Ascending aorta (tissue), 2 donors: Measurements from ENCODE around the gene ARAP2. TPM values are rescaled to one million over a fixed set of nuclear protein-coding genes. Genes with fewer than 3 reads are reported as not detected.

Experiments
- DNase-seq, 2 donors: peaks; one replicate each; pipeline ENCODE4 v3.0.0-alpha.2; 2019; ENCODE audit warnings: low spot score in 2 of 2
- H3K27ac ChIP-seq, 2 donors: fragments of 200-600 bp; sonication (generic); one replicate each; pipeline ENCODE4 v1.5.1; 2016 to 2017; ENCODE audit warnings: mild to moderate bottlenecking in 1 of 2
- H3K27me3 ChIP-seq: fragments of 200-600 bp; sonication (generic); one replicate; pipeline ENCODE4 v1.5.1; 2017
- H3K36me3 ChIP-seq, 2 donors: fragments of 200-600 bp; sonication (generic); one replicate each; pipeline ENCODE4 v1.5.1; 2016
- H3K4me1 ChIP-seq, 2 donors: fragments of 200-600 bp; sonication (generic); one replicate each; pipeline ENCODE4 v1.5.1; 2016 to 2017; ENCODE audit warnings: mild to moderate bottlenecking in 1 of 2
- H3K4me3 ChIP-seq, 2 donors: fragments of 200-600 bp; sonication (generic); one replicate each; pipeline ENCODE4 v1.5.1; 2016 to 2017; ENCODE audit warnings: mild to moderate bottlenecking in 1 of 2
- H3K9me3 ChIP-seq, 2 donors: fragments of 200-600 bp; sonication (generic); one replicate each; pipeline ENCODE4 v1.5.1; 2016
- intact Hi-C: fragments of 100-400 bp; cut with DNase I; formaldehyde crosslinking; loops from one replicate; pipeline ENCODE4 v1.15.1; 2023
- total RNA-seq: library from RNA; depleted of rRNA; stranded (reverse); fragments of >200 nt; gene quantifications from one replicate; pipeline ENCODE4 v1.1.0, GENCODE V29; 2016
- TF ChIP-seq, protein P1 (sequence below), 3 experiments: fragments of 200-600 bp in 2 of 3; fragments of 450-650 bp in 1 of 3; sonication (generic) in 2 of 3; IDR thresholded peaks; one replicate each; pipeline ENCODE4 v1.5.1; 2016 to 2019; ENCODE audit warnings: antibody characterized with exemption in 3 of 3, mild to moderate bottlenecking in 1 of 3, moderate library complexity in 1 of 3

Gene ARAP2
- total RNA-seq, 1 donor from 2014 or later: 12.2 TPM

GRCh38 chr4:36255577-36255976, 11.3 kb upstream of the ARAP2 start:
- TF ChIP-seq, protein P1, sequence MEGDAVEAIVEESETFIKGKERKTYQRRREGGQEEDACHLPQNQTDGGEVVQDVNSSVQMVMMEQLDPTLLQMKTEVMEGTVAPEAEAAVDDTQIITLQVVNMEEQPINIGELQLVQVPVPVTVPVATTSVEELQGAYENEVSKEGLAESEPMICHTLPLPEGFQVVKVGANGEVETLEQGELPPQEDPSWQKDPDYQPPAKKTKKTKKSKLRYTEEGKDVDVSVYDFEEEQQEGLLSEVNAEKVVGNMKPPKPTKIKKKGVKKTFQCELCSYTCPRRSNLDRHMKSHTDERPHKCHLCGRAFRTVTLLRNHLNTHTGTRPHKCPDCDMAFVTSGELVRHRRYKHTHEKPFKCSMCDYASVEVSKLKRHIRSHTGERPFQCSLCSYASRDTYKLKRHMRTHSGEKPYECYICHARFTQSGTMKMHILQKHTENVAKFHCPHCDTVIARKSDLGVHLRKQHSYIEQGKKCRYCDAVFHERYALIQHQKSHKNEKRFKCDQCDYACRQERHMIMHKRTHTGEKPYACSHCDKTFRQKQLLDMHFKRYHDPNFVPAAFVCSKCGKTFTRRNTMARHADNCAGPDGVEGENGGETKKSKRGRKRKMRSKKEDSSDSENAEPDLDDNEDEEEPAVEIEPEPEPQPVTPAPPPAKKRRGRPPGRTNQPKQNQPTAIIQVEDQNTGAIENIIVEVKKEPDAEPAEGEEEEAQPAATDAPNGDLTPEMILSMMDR (IDR thresholded peaks at IDR 0.05): no peak
- Histone ChIP-seq H3K36me3 (no peaks in the 10 kb centered on the region), H3K9me3 (no peaks in the 10 kb centered on the region), H3K27me3 (no peaks in the 10 kb centered on the region), H3K4me3 (no peak overlapping the region), H3K27ac (no peak overlapping the region), H3K4me1 (no peaks in the 10 kb centered on the region)
- DNase-seq: no peak
- intact Hi-C loops: no loop called here

- Histone ChIP-seq H3K27ac (no peak overlapping the region), H3K4me1 (no peaks in the 10 kb centered on the region), H3K4me3 (no peak overlapping the region), H3K9me3 (no peaks in the 10 kb centered on the region), H3K27me3 (no peaks in the 10 kb centered on the region), H3K36me3 (no peaks in the 10 kb centered on the region)
- DNase-seq: no peak
- TF ChIP-seq, protein P1 (IDR thresholded peaks at IDR 0.05): no peak
- intact Hi-C loops: no loop called here
Observed at GRCh38 chr4:36254371-36254770, 10.1 kb upstream of the ARAP2 start.

GRCh38 chr4:36251983-36252382, 7.7 kb upstream of the ARAP2 start:
- no peak overlapping the region for H3K4me3 ChIP-seq
- H3K4me1 ChIP-seq: no peaks in the 10 kb centered on the region
- H3K9me3 ChIP-seq: no peaks in the 10 kb centered on the region
- no peak for DNase-seq
- H3K27ac ChIP-seq: no peak overlapping the region
- TF ChIP-seq, protein P1 (IDR thresholded peaks at IDR 0.05): no peak
- intact Hi-C loops: no loop called here
- H3K36me3 ChIP-seq: no peaks in the 10 kb centered on the region
- no peaks in the 10 kb centered on the region for H3K27me3 ChIP-seq

DNA sequence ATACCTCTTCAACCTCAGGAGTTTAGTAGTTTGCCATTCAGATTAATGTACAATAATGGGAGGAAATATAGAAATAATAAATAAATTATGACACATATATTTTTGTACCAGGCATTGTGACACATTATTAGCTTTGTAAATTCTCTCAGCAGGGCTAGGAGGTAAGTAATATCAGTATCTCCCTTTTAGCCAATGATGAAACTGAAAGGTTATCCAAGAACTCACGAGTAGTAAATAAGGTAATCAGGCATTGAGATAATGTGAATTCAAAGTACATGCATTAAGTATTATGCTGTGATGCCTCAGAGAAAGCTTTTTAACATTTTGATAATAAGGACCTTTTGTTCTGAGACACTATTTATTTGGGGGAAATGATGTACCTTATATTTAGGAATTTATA, 5.3 kb upstream of the ARAP2 start:
- Histone ChIP-seq H3K27me3 (no peaks in the 10 kb centered on the region), H3K27ac (no peak overlapping the region), H3K36me3 (no peaks in the 10 kb centered on the region), H3K9me3 (no peaks in the 10 kb centered on the region), H3K4me3 (no peak overlapping the region), H3K4me1 (no peaks in the 10 kb centered on the region)
- DNase-seq: no peak
- TF ChIP-seq, protein P1 (IDR thresholded peaks at IDR 0.05): no peak
- intact Hi-C loops: no loop called here

DNA sequence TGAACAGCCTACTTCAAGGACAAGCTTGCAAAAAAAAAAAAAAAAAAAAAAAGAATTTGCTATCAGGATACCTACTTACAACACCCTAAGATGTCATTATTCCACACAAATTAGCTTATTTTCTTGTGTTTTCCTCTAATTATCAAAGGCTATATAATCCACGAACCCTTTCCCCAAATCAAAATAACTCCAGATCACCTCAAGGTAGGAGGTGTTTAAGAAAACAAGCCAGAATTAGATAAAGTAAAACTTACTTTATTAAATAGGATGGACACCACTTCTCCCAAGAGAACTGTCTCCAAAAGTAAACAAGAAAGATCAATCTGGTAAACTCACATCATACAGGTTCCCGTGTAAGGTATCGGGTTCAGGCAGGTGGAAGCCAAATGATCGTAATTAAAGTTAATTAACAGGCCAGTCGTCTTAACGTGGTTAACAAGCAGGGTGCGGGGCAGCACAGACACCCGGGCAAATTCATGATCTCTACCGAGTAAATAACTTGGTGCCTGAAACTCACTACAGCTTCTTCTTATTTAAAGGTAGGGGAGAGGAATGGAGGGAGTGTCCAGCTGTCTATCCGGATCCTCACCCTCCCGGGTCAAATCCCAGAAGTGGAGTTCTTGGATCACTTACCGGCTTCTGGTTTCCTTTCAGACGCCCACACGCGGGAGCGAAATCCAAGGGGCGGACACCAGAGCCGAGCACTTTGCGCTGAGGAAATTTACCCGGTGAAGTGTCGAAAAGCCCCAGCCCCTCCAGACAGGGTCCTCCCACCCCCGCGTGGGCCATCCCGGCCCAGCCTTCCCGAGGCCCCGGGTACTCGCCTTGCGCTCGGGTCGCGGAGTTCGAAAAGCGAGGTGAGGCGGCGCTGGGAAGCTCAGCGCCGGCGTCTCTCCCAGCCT, 708 bp downstream of the ARAP2 start:
- peak overlapping the region; percentile 56 to 62 for H3K27ac ChIP-seq
- TF ChIP-seq, protein P1 (IDR thresholded peaks at IDR 0.05): no peak

More for the DNA sequence above, 708 bp downstream of the ARAP2 start:
- H3K27me3 ChIP-seq: no peaks in the 10 kb centered on the region
- intact Hi-C loops: no loop called here
- H3K4me1 ChIP-seq: no peaks in the 10 kb centered on the region
- H3K9me3 ChIP-seq: no peaks in the 10 kb centered on the region
- DNase-seq: no peak
- peak overlapping the region; percentile 56 to 71 for H3K4me3 ChIP-seq
- no peaks in the 10 kb centered on the region for H3K36me3 ChIP-seq
